PC-9 (cell line): ENCODE data around the gene SUGP2.

ENCODE experiments used
- CTCF ChIP-seq: fragments of 200-600 bp; sonication (generic); conservative IDR thresholded peaks from 2 replicates; pipeline ENCODE4 v1.6.1; 2017; ENCODE audit warnings: mixed run types, antibody characterized with exemption, mild to moderate bottlenecking, moderate library complexity
- EZH2 ChIP-seq: fragments of 200-600 bp; sonication (generic); IDR thresholded peaks from 2 replicates; pipeline ENCODE4 v1.8.0; 2017; ENCODE audit warnings: antibody characterized with exemption, low read depth

DNA sequence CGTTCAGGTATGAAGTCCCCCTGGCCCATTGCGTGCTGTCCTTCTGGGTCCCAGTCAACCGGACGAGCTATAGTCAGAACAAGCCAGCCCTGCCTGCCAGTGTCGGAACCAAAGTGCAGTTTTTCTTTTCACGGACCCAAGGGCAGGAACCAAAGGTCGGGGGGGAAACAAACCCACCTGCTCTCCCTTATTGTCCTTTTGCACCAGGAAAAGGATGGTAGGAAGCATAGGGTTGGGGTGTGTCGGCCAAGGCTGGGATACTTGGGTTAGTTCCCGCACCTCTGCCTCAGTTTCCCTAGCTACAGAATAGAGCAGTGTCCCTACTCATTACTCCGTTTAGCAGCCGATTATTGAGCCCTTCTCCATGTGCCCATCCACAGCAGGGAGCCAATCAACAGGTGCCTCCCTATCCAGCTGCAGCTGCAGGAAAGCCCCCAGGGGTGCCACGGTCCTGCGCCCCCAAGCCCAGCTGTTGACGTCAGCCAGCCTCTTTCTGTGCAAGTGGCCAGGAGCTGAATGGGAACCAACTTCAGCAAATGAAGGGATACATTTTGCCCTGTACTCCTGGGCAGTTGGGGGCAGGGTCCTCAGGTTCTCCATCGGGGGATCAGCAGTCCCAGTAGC, 21.1 kb upstream of the SUGP2 start:
- TF ChIP-seq EZH2 = no peak
- no peak for TF ChIP-seq CTCF
